Right kidney (tissue), 1 donor: ENCODE data around the gene TPM4.

Source experiments
- DNase-seq: peaks from one replicate; pipeline ENCODE4 v3.0.0-alpha.2; 2016

The TPM4 gene

GRCh38 chr19:16127080-16127479 is 50.8 kb downstream of the TPM4 start:
- DNase-seq, result no peak

GRCh38 chr19:16127776-16128371 is 51.6 kb downstream of the TPM4 start:
- DNase-seq, result no peak

GRCh38 chr19:16131648-16132047 is 55.4 kb downstream of the TPM4 start:
- DNase-seq, result no peak

GRCh38 chr19:16133818-16134217 is 57.5 kb downstream of the TPM4 start:
- DNase-seq, result no peak

- no peak for DNase-seq
Measured at GRCh38 chr19:16134510-16134909, 58.2 kb downstream of the TPM4 start.

- DNase-seq, result no peak
Measured at GRCh38 chr19:16135430-16136127, 59.3 kb downstream of the TPM4 start.

- DNase-seq, result no peak
Measured at GRCh38 chr19:16136185-16136999, 60.1 kb downstream of the TPM4 start.

GRCh38 chr19:16139752-16140151 is 63.5 kb downstream of the TPM4 start:
- DNase-seq, result no peak

GRCh38 chr19:16141043-16141442 is 64.7 kb downstream of the TPM4 start:
- no peak for DNase-seq

GRCh38 chr19:16142032-16142580 is 65.8 kb downstream of the TPM4 start:
- no peak for DNase-seq

GRCh38 chr19:16143399-16144215 is 67.3 kb downstream of the TPM4 start, which contains the start of gene HSH2D:
HSH2D (plus strand) TSS chr19:16143685; CDS start chr19:16148751, 5,066 bp downstream.
- DNase-seq, result no peak

- DNase-seq, result no peak
Measured at GRCh38 chr19:16144216-16144581, 67.9 kb downstream of the TPM4 start.

- no peak for DNase-seq
Measured at GRCh38 chr19:16146112-16146511, 69.8 kb downstream of the TPM4 start.

GRCh38 chr19:16148443-16149229 is 72.3 kb downstream of the TPM4 start:
- no peak for DNase-seq
